SU-DHL-6 (cell line): ENCODE measurements around the gene GLS.

ENCODE experiments used
- EZH2phosphoT487 ChIP-seq: fragments of 200-600 bp; sonication (generic), shearing (Covaris generic); conservative IDR thresholded peaks from 2 replicates; pipeline ENCODE4 v1.6.1; 2018; ENCODE audit warnings: mild to moderate bottlenecking, antibody characterized with exemption, low read length, moderate library complexity, mixed read lengths
- TF ChIP-seq, protein P1 (sequence below): fragments of 200-600 bp; sonication (generic); IDR thresholded peaks from one replicate; pipeline ENCODE4 v1.5.1; 2017; ENCODE audit warnings: antibody characterized with exemption, mild to moderate bottlenecking, low read length, moderate library complexity; ENCODE audit not compliant: insufficient read depth, poor library complexity, severe bottlenecking

- TF ChIP-seq, protein P1, sequence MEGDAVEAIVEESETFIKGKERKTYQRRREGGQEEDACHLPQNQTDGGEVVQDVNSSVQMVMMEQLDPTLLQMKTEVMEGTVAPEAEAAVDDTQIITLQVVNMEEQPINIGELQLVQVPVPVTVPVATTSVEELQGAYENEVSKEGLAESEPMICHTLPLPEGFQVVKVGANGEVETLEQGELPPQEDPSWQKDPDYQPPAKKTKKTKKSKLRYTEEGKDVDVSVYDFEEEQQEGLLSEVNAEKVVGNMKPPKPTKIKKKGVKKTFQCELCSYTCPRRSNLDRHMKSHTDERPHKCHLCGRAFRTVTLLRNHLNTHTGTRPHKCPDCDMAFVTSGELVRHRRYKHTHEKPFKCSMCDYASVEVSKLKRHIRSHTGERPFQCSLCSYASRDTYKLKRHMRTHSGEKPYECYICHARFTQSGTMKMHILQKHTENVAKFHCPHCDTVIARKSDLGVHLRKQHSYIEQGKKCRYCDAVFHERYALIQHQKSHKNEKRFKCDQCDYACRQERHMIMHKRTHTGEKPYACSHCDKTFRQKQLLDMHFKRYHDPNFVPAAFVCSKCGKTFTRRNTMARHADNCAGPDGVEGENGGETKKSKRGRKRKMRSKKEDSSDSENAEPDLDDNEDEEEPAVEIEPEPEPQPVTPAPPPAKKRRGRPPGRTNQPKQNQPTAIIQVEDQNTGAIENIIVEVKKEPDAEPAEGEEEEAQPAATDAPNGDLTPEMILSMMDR = no peak
- no peak for TF ChIP-seq EZH2phosphoT487
These were observed 129.1 kb downstream of the GLS start for GRCh38 chr2:191009541-191010374.
